Stimulated activated CD8-positive, alpha-beta memory T cell treated with anti-CD3 and anti-CD28 coated beads, Interleukin-15, amount 100 ng/mL, for 4 hours (primary cell): ENCODE data around the gene RELCH.

Source experiments
- DNase-seq, 2 donors: peaks; one replicate each; pipeline ENCODE4 v3.0.0-alpha.2; 2020; ENCODE audit warnings: low read depth in 2 of 2

RELCH gene

GRCh38 chr18:62187543-62188510 is 772 bp downstream of the RELCH start:
- DNase-seq = no peak

- DNase-seq = no peak
Measured at GRCh38 chr18:62189208-62189607, 2.2 kb downstream of the RELCH start.

GRCh38 chr18:62196079-62196478 is 9.0 kb downstream of the RELCH start:
- no peak for DNase-seq

- DNase-seq = no peak
Measured at GRCh38 chr18:62196980-62197379, 9.9 kb downstream of the RELCH start.

- no peak for DNase-seq
Measured at GRCh38 chr18:62198259-62198658, 11.2 kb downstream of the RELCH start.

- DNase-seq = no peak
Measured at GRCh38 chr18:62199629-62200028, 12.6 kb downstream of the RELCH start.

GRCh38 chr18:62200121-62200914 is 13.3 kb downstream of the RELCH start:
- no peak for DNase-seq

GRCh38 chr18:62201870-62202269 is 14.8 kb downstream of the RELCH start:
- no peak for DNase-seq

GRCh38 chr18:62205824-62206223 is 18.8 kb downstream of the RELCH start:
- no peak for DNase-seq

GRCh38 chr18:62206593-62206992 is 19.5 kb downstream of the RELCH start:
- DNase-seq = no peak

- DNase-seq = no peak
Measured at GRCh38 chr18:62209046-62209445, 22.0 kb downstream of the RELCH start.

GRCh38 chr18:62210138-62210537 is 23.1 kb downstream of the RELCH start:
- no peak for DNase-seq

- DNase-seq = no peak
Measured at GRCh38 chr18:62211325-62211828, 24.3 kb downstream of the RELCH start.

- no peak for DNase-seq
Measured at GRCh38 chr18:62214790-62215189, 27.7 kb downstream of the RELCH start.

- no peak for DNase-seq
Measured at GRCh38 chr18:62224229-62224628, 37.2 kb downstream of the RELCH start.

- DNase-seq = no peak
Measured at GRCh38 chr18:62226047-62226446, 39.0 kb downstream of the RELCH start.

- DNase-seq = no peak
Measured at GRCh38 chr18:62236252-62236651, 49.2 kb downstream of the RELCH start.

- DNase-seq = no peak
Measured at GRCh38 chr18:62239475-62239874, 52.4 kb downstream of the RELCH start.

GRCh38 chr18:62242955-62243354 is 55.9 kb downstream of the RELCH start:
- no peak for DNase-seq

GRCh38 chr18:62245177-62245576 is 58.1 kb downstream of the RELCH start:
- DNase-seq = no peak

GRCh38 chr18:62245699-62246098 is 58.6 kb downstream of the RELCH start:
- DNase-seq = no peak

- DNase-seq = no peak
Measured at GRCh38 chr18:62248313-62248712, 61.3 kb downstream of the RELCH start.
